ENCODE measurements around the gene C14orf132.

C14orf132 gene

DNA sequence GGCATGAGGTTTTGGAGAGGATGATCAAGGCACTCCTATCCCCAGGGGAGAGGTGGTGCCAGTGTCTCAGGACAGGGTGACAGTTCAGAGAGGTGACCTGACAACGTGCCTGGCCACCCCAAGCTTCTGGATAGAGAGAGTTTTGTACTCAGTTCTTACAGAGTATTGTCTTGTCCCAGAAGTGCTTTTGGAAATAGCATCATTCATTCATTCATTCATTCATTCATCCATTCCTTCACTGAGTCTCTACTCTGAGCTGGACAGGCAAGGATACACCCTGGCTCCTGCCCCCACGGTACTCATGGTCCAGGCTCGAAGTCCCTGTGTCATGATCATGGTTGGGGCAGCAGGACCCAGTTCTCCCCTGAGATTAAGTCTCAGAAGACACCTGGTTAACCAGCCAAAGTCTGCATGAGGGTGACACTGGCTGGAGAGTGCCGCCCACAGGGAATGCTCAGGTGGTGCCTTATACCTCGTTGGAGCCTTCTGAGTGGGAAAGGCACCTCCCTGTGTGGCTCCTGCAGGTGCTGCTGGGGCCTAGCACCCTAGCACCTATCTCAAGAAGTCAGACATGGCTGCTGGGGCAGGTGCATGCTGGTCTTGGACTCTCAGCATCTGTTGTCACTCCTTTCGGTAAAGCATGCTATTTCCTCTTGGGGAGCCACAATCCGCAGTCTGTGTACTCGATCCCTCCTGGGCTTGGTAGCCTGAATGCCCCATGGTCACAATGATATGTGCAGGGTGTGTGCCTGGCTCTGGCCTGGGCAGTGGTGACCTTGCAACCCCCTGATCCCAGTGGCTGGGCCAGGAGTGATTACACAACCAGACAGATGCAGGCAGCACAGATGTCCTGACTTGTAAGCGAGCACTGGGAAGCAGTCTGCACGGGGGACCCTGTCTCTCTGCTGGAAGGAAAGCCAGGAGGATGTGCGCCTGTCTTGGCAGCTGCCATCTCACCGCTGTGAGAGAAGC lies 57.8 kb downstream of the C14orf132 start:
- ATAC-seq, result no peak
- TF ChIP-seq PPARA (CRISPR knock-in tag; IDR thresholded peaks at IDR 0.05; ENCODE audit: borderline replicate concordance) (no peak), CSDC2 (CRISPR knock-in tag; IDR thresholded peaks at IDR 0.05) (no peak), ZNF8 (CRISPR knock-in tag; IDR thresholded peaks at IDR 0.05) (no peak), BACH2 (CRISPR knock-in tag; IDR thresholded peaks at IDR 0.05; ENCODE audit: borderline replicate concordance) (no peak), ZNF565 (CRISPR knock-in tag; conservative IDR thresholded peaks at IDR 0.05; ENCODE audit: low read depth) (no peak), RARB (CRISPR knock-in tag; IDR thresholded peaks at IDR 0.05) (no peak), ISL1 (CRISPR knock-in tag; IDR thresholded peaks at IDR 0.05) (no peak), TOX (CRISPR knock-in tag; IDR thresholded peaks at IDR 0.05; ENCODE audit: borderline replicate concordance) (no peak), TCF4 (CRISPR knock-in tag; IDR thresholded peaks at IDR 0.05; ENCODE audit: borderline replicate concordance) (no peak)
- TF ChIP-seq, protein P1, sequence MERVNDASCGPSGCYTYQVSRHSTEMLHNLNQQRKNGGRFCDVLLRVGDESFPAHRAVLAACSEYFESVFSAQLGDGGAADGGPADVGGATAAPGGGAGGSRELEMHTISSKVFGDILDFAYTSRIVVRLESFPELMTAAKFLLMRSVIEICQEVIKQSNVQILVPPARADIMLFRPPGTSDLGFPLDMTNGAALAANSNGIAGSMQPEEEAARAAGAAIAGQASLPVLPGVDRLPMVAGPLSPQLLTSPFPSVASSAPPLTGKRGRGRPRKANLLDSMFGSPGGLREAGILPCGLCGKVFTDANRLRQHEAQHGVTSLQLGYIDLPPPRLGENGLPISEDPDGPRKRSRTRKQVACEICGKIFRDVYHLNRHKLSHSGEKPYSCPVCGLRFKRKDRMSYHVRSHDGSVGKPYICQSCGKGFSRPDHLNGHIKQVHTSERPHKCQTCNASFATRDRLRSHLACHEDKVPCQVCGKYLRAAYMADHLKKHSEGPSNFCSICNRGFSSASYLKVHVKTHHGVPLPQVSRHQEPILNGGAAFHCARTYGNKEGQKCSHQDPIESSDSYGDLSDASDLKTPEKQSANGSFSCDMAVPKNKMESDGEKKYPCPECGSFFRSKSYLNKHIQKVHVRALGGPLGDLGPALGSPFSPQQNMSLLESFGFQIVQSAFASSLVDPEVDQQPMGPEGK (CRISPR knock-in tag; IDR thresholded peaks at IDR 0.05; ENCODE audit: borderline replicate concordance), result no peak
- TF ChIP-seq, protein P2, sequence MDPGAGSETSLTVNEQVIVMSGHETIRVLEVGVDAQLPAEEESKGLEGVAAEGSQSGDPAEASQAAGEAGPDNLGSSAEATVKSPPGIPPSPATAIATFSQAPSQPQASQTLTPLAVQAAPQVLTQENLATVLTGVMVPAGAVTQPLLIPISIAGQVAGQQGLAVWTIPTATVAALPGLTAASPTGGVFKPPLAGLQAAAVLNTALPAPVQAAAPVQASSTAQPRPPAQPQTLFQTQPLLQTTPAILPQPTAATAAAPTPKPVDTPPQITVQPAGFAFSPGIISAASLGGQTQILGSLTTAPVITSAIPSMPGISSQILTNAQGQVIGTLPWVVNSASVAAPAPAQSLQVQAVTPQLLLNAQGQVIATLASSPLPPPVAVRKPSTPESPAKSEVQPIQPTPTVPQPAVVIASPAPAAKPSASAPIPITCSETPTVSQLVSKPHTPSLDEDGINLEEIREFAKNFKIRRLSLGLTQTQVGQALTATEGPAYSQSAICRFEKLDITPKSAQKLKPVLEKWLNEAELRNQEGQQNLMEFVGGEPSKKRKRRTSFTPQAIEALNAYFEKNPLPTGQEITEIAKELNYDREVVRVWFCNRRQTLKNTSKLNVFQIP (CRISPR knock-in tag; IDR thresholded peaks at IDR 0.05; ENCODE audit: borderline replicate concordance, low read depth), result no peak
- TF ChIP-seq, protein P3, sequence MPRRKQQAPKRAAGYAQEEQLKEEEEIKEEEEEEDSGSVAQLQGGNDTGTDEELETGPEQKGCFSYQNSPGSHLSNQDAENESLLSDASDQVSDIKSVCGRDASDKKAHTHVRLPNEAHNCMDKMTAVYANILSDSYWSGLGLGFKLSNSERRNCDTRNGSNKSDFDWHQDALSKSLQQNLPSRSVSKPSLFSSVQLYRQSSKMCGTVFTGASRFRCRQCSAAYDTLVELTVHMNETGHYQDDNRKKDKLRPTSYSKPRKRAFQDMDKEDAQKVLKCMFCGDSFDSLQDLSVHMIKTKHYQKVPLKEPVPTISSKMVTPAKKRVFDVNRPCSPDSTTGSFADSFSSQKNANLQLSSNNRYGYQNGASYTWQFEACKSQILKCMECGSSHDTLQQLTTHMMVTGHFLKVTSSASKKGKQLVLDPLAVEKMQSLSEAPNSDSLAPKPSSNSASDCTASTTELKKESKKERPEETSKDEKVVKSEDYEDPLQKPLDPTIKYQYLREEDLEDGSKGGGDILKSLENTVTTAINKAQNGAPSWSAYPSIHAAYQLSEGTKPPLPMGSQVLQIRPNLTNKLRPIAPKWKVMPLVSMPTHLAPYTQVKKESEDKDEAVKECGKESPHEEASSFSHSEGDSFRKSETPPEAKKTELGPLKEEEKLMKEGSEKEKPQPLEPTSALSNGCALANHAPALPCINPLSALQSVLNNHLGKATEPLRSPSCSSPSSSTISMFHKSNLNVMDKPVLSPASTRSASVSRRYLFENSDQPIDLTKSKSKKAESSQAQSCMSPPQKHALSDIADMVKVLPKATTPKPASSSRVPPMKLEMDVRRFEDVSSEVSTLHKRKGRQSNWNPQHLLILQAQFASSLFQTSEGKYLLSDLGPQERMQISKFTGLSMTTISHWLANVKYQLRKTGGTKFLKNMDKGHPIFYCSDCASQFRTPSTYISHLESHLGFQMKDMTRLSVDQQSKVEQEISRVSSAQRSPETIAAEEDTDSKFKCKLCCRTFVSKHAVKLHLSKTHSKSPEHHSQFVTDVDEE (CRISPR knock-in tag; IDR thresholded peaks at IDR 0.05), result no peak
- TF ChIP-seq, protein P4, sequence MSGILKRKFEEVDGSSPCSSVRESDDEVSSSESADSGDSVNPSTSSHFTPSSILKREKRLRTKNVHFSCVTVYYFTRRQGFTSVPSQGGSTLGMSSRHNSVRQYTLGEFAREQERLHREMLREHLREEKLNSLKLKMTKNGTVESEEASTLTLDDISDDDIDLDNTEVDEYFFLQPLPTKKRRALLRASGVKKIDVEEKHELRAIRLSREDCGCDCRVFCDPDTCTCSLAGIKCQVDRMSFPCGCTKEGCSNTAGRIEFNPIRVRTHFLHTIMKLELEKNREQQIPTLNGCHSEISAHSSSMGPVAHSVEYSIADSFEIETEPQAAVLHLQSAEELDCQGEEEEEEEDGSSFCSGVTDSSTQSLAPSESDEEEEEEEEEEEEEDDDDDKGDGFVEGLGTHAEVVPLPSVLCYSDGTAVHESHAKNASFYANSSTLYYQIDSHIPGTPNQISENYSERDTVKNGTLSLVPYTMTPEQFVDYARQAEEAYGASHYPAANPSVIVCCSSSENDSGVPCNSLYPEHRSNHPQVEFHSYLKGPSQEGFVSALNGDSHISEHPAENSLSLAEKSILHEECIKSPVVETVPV (CRISPR knock-in tag; IDR thresholded peaks at IDR 0.05), result no peak

DNA sequence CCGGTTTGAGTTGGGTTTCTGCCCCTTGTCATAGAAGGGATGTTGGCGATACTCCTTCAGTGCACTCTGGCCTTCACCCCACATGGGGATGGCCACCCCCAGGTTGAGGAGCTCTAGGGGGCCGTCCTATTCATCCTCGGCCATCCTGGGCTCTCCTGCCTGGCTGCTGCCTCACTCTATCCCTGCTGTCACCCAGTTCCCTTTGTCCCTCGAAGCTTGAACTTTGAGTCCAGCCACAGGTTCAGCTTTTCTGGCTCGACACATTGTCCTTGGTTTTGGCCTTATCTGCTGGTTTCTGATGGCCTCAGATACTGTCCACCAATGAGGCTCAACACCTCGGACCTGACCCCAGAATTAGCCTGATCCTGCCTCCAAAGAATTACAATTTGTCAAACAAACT lies 58.6 kb downstream of the C14orf132 start:
- no peak for ATAC-seq
- TF ChIP-seq PPARA (CRISPR knock-in tag; IDR thresholded peaks at IDR 0.05; ENCODE audit: borderline replicate concordance) (no peak), SNAI2 (CRISPR knock-in tag; IDR thresholded peaks at IDR 0.05) (no peak), CSDC2 (CRISPR knock-in tag; IDR thresholded peaks at IDR 0.05) (no peak), TCF4 (CRISPR knock-in tag; IDR thresholded peaks at IDR 0.05; ENCODE audit: borderline replicate concordance) (no peak), TOX (CRISPR knock-in tag; IDR thresholded peaks at IDR 0.05; ENCODE audit: borderline replicate concordance) (no peak), RARB (CRISPR knock-in tag; IDR thresholded peaks at IDR 0.05) (no peak), ARNTL (CRISPR knock-in tag; IDR thresholded peaks at IDR 0.05; ENCODE audit: borderline replicate concordance, low read depth) (no peak), ZC3H10 (CRISPR knock-in tag; IDR thresholded peaks at IDR 0.05) (no peak), OSR1 (CRISPR knock-in tag; IDR thresholded peaks at IDR 0.05) (no peak), ESRRG (CRISPR knock-in tag; IDR thresholded peaks at IDR 0.05) (no peak), ZFP3 (CRISPR knock-in tag; IDR thresholded peaks at IDR 0.05) (no peak)
- TF ChIP-seq, protein P2 (CRISPR knock-in tag; IDR thresholded peaks at IDR 0.05; ENCODE audit: borderline replicate concordance, low read depth), result no peak
- TF ChIP-seq, protein P1 (CRISPR knock-in tag; IDR thresholded peaks at IDR 0.05; ENCODE audit: borderline replicate concordance), result no peak
- TF ChIP-seq, protein P5, sequence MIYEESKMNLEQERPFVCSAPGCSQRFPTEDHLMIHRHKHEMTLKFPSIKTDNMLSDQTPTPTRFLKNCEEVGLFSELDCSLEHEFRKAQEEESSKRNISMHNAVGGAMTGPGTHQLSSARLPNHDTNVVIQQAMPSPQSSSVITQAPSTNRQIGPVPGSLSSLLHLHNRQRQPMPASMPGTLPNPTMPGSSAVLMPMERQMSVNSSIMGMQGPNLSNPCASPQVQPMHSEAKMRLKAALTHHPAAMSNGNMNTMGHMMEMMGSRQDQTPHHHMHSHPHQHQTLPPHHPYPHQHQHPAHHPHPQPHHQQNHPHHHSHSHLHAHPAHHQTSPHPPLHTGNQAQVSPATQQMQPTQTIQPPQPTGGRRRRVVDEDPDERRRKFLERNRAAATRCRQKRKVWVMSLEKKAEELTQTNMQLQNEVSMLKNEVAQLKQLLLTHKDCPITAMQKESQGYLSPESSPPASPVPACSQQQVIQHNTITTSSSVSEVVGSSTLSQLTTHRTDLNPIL (CRISPR knock-in tag; IDR thresholded peaks at IDR 0.05; ENCODE audit: low read depth), result no peak
- TF ChIP-seq, protein P4 (CRISPR knock-in tag; IDR thresholded peaks at IDR 0.05), result no peak

Measured in SK-N-SH treated with all-trans-retinoic acid at 6 μM for 48 hours (cell line).